OCI-LY3 (cell line): ENCODE measurements around the gene OSTF1.

ENCODE experiments used
- EZH2phosphoT487 ChIP-seq: fragments of 200-600 bp; shearing (Covaris generic); IDR thresholded peaks from 2 replicates; pipeline ENCODE4 v1.6.1; 2018; ENCODE audit warnings: antibody characterized with exemption, mixed run types, low read depth
- TF ChIP-seq, protein P1 (sequence below): fragments of 200-600, 300-600 bp; sonication (generic); IDR thresholded peaks from 2 replicates; pipeline ENCODE4 v1.5.1; 2014; ENCODE audit warnings: antibody characterized with exemption, low read length, low read depth

GRCh38 chr9:75139201-75139600, 50.9 kb downstream of the OSTF1 start:
- TF ChIP-seq, protein P1, sequence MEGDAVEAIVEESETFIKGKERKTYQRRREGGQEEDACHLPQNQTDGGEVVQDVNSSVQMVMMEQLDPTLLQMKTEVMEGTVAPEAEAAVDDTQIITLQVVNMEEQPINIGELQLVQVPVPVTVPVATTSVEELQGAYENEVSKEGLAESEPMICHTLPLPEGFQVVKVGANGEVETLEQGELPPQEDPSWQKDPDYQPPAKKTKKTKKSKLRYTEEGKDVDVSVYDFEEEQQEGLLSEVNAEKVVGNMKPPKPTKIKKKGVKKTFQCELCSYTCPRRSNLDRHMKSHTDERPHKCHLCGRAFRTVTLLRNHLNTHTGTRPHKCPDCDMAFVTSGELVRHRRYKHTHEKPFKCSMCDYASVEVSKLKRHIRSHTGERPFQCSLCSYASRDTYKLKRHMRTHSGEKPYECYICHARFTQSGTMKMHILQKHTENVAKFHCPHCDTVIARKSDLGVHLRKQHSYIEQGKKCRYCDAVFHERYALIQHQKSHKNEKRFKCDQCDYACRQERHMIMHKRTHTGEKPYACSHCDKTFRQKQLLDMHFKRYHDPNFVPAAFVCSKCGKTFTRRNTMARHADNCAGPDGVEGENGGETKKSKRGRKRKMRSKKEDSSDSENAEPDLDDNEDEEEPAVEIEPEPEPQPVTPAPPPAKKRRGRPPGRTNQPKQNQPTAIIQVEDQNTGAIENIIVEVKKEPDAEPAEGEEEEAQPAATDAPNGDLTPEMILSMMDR: no peak
- no peak for TF ChIP-seq EZH2phosphoT487
